HG03558 (cell line): Measurements from ENCODE around the gene PLEKHB1.

Experiments used
- ATAC-seq: cut with Tn5 transposase; IDR thresholded peaks from one replicate; pipeline ENCODE4 v1.9.1; 2021; ENCODE audit warnings: moderate number of reproducible peaks; ENCODE audit not compliant: unreplicated experiment; ENCODE audit errors: extremely low read depth

PLEKHB1 gene

DNA sequence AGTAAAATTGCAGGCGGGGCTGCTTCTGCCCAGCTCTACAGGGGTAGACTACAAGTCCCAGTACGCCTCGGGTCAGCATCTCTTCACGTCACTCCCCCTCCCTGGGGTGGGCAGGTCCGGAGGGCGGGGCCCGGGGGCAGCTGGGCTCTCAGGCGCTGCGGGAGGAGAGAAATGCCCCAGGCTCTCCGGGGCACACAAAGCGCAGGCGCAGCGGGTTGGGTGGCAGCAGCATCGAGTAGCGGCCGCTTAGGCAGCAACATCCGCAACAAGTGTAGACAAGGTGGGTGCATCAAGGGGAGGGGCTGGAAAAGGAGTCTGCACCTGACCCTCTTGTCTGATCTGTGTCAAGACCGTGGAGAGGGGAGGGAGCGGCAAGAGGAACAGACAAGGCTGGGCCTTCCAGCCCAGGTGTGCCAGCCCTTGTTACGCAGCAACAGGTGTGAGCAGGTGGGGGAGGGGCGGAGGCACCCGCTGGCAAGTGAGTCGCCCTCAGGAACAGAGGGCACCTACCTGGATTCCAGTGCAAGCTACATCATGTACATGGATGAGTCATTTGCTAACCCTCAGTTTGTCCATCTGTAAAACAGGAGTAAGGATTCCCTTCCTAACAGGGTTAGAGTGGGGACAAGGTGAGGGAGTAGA lies 1.2 kb downstream of the PLEKHB1 start:
- no peak for ATAC-seq

GRCh38 chr11:73648121-73648520 lies 1.7 kb downstream of the PLEKHB1 start:
- no peak for ATAC-seq

DNA sequence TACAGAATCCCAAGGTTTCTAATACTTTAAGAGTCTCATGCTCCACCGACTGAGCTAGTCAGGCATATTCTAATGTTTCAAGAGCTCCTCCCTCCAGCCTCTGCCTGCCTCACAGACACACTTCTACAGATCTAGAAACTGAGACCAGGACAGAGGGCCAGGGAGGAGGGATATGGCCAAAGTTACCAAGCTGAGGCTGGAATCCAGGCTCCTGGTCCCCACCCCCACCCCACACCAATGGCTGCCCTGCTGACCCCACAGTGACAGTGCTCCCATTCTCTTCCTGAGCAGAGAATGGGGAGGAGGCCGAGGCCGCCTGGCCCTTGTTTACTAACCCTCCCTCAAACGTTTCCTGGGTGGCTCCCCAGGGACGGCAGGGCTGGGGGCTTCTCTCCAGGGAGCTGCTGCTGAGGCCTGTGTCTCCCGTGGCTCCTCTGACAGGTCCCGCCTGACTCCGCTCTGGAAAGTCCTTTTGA lies 2.2 kb downstream of the PLEKHB1 start:
- no peak for ATAC-seq

GRCh38 chr11:73649206-73649605 lies 2.8 kb downstream of the PLEKHB1 start:
- ATAC-seq, result no peak

GRCh38 chr11:73650400-73650799 lies 4.0 kb downstream of the PLEKHB1 start:
- no peak for ATAC-seq

GRCh38 chr11:73651252-73651651 lies 4.9 kb downstream of the PLEKHB1 start:
- no peak for ATAC-seq

GRCh38 chr11:73651661-73652045 lies 5.3 kb downstream of the PLEKHB1 start:
- ATAC-seq, result no peak

GRCh38 chr11:73652046-73652730 lies 5.8 kb downstream of the PLEKHB1 start:
- no peak for ATAC-seq

GRCh38 chr11:73652856-73653559 lies 6.6 kb downstream of the PLEKHB1 start:
- ATAC-seq, result no peak

- no peak for ATAC-seq
Observed at GRCh38 chr11:73653996-73654395, 7.6 kb downstream of the PLEKHB1 start.

- no peak for ATAC-seq
Observed at GRCh38 chr11:73654482-73655021, 8.2 kb downstream of the PLEKHB1 start.

GRCh38 chr11:73655686-73656085 lies 9.3 kb downstream of the PLEKHB1 start:
- no peak for ATAC-seq

GRCh38 chr11:73656985-73657384 lies 10.6 kb downstream of the PLEKHB1 start:
- ATAC-seq, result no peak

GRCh38 chr11:73659961-73660360 lies 13.6 kb downstream of the PLEKHB1 start:
- ATAC-seq, result no peak

DNA sequence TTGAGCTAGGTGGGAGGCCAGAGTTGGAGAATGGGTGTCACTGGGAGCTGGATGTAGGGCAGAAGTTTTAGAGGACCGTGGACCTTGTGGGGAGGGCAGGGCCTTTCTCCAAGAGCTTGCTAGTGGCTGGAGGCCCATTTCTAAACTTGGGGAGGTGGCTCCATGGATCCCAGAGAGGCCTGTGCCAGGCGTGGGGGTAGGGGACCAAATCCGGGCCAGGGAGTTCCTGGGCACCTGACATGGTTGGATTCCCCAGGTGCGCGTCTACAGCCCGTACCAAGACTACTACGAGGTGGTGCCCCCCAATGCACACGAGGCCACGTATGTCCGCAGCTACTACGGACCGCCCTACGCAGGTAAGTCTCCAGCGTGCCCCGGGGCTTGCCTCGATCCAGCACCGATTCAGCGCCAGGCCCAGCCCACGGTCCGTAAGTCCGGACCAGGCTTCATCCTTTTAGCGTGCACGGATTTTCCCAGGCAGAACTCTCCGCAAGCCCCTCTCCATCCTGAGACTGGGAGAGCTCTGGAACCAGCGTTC lies 14.2 kb downstream of the PLEKHB1 start:
- ATAC-seq, result no peak

DNA sequence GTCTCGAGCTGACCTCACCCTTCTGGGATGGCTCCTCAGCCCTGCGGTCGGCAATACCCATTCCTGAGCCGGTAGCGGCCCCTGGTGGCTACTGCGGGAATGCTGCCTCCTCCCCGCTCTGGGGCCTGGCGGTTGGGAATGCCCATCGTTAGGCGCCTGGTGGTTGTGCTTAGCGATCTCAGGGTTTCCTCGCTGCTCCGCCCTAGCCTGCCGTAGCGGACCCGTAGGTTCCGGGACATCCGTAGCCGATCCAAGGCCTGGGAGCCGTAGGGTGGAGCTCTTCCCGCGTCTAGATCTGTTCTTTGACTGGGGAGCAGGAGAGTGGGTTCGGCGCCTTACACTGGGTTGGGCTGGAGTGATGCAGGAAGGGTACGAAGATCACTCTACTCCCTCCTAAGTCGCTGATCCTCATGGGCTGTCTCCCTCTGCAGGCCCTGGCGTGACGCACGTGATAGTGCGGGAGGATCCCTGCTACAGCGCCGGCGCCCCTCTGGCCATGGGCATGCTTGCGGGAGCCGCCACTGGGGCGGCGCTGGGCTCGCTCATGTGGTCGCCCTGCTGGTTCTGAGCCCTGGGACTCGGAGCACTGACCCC lies 14.8 kb downstream of the PLEKHB1 start:
- no peak for ATAC-seq

DNA sequence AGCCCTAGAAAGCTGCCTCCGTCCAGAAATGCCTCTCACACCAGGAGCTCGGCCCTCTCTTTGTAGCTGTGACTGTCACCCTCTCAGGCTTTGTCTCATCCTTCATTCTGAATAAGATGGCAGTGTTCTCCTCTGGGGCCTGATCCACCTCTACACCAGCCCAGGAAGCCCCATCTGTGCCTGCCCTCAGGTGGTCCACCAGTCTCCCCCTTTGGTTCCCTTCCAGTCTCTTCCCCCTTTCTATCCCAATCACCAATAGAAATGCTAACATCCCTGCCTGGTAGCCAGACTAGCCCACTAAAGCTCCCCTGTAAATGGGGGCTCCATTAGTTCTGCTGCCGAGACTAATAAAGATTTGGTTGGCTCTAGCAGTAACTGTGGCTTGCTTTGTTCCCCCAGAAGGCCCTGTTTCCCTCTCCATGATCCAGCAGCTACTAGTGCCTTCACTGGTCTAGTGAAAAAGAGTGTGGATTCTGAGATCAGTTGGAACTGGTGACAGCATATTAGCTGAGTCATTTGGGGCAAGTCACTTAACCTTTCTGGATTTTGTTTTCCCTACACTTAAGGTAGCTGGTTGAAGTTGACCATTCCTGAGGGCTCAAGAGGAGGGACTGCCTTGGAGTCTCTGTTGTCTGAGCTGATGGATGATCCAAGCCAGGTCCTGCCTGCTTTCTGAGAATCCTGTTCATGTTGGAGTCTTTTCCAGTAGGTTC lies 16.2 kb downstream of the PLEKHB1 start:
- no peak for ATAC-seq

DNA sequence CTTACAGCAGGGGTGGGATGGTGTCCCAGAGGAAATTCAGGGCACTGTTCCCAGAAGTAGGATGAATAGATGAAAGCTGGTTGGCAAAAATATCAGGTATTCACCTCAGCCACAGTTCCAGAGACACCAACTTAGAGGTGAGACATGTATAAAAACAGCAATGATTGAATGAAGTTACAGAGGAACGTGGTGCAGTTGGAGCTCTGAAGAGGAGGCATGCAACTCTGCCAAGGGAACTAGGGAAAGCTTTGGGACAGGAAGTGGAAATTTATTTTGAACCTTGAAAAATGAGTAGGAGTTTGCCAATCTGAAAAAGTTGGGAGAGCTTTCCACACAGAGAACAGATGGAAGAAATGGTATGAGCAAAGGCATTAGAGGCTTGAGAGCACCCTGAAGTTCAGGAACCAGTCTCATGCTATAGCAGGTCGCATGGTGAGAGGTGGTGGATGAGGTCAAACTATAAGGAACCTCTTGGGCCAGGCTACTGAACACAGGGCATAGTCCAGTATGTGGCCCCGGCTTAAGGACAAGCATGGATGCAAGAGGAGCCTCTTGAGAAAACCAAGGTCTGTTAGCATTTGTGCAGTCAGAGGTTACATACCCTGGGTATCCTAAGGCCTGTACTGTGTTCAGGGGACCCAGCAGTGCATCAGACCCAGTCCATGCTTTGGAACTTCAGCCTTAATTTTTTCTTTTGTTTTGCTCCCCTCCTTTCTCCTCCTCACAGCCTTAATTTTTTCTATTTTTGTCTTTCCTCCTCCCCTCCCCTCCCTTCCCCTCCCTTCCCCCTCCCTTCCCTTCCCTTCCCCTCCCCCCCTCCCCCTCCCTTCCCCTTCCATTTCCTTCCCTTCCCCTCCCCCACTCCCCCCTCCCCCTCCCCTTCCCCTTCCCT lies 17.5 kb downstream of the PLEKHB1 start:
- ATAC-seq, result no peak

DNA sequence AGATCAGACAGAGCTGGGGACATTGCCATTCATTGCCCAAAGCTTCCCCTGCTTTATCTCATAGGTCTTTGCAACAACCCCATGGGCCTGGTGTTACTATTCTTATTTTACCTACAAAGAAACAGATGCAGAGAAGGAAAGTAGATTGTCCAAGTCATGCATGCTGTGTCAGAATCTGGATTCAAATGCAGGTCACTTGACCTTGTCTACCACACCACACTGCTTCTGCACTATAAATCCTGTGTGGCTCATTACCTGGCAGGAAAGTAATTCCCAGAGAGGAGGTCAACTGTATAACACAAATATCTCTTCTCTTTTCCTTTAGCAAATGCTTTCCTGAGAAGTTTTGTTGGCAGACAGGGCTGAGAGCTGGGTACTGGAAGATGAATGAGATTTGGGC lies 18.5 kb downstream of the PLEKHB1 start:
- no peak for ATAC-seq
